ENCODE measurements around the gene ZNF292.
"Not testable (repeated sequence)": the region's sequence is repeated elsewhere in the genome, so short reads cannot be mapped to it uniquely, and the experiment has no call there.

GRCh38 chr6:87157596-87157995 is 2.2 kb downstream of the ZNF292 start:
- not testable (repeated sequence) for TF ChIP-seq CTCF (IDR thresholded peaks at IDR 0.05; ENCODE audit: borderline replicate concordance, extremely low read depth, low read length, poor library complexity, severe bottlenecking); EZH2 (IDR thresholded peaks at IDR 0.05; ENCODE audit: borderline replicate concordance, low read depth, low read length, severe bottlenecking)
